Stimulated activated CD4-positive, alpha-beta T cell treated with anti-CD3 and anti-CD28 coated beads, Interleukin-1b, Interleukin-23, amount 100 ng/mL, for 48 hours (primary cell): ENCODE measurements around the gene CORO1C.

Experiments used
- DNase-seq: peaks from one replicate; pipeline ENCODE4 v3.0.0-alpha.2; 2020

Gene CORO1C

GRCh38 chr12:108646600-108647579 lies 84.4 kb downstream of the CORO1C start:
- no peak for DNase-seq

GRCh38 chr12:108645686-108646599 lies 85.4 kb downstream of the CORO1C start:
- DNase-seq, result no peak

- DNase-seq, result no peak
These were observed 86.6 kb downstream of the CORO1C start for GRCh38 chr12:108644811-108645120.

GRCh38 chr12:108643941-108644810 lies 87.1 kb downstream of the CORO1C start:
- DNase-seq, result no peak

GRCh38 chr12:108642899-108643654 lies 88.2 kb downstream of the CORO1C start:
- DNase-seq, result no peak

- DNase-seq, result no peak
These were observed 88.9 kb downstream of the CORO1C start for GRCh38 chr12:108642269-108642870.

GRCh38 chr12:108641446-108642268 lies 89.7 kb downstream of the CORO1C start:
- DNase-seq, result no peak

GRCh38 chr12:108640802-108641445 lies 90.4 kb downstream of the CORO1C start:
- DNase-seq, result no peak

- DNase-seq, result no peak
These were observed 92.1 kb downstream of the CORO1C start for GRCh38 chr12:108638997-108639822.

GRCh38 chr12:108638141-108638827 lies 93.0 kb downstream of the CORO1C start:
- no peak for DNase-seq

GRCh38 chr12:108637222-108637971 lies 93.9 kb downstream of the CORO1C start:
- DNase-seq, result no peak

GRCh38 chr12:108635997-108636808 lies 95.1 kb downstream of the CORO1C start:
- no peak for DNase-seq

GRCh38 chr12:108635201-108635996 lies 95.9 kb downstream of the CORO1C start:
- peak; percentile 63 for DNase-seq

GRCh38 chr12:108634341-108634751 lies 97.0 kb downstream of the CORO1C start:
- DNase-seq, result peak; percentile 68

GRCh38 chr12:108633534-108634248 lies 97.6 kb downstream of the CORO1C start, which contains the start of gene SELPLG:
SELPLG (minus strand) TSS chr12:108633894; CDS start chr12:108624307, 9,587 bp downstream.
- peak; percentile 88 for DNase-seq
